ENCODE data around the gene RPS6KA5. TPM values are rescaled to one million over a fixed set of nuclear protein-coding genes. Genes with fewer than 3 reads are reported as not detected.
"Not testable (repeated sequence)": the region's sequence is repeated elsewhere in the genome, so short reads cannot be mapped to it uniquely, and the experiment has no call there.

Gene RPS6KA5
- total and polyA plus RNA-seq, 9 of the 15 experiments (the other 6 are each of a cell fraction or from before 2014, with no cell fraction given) = 0.88 to 7.7 (median 4.7) TPM

DNA sequence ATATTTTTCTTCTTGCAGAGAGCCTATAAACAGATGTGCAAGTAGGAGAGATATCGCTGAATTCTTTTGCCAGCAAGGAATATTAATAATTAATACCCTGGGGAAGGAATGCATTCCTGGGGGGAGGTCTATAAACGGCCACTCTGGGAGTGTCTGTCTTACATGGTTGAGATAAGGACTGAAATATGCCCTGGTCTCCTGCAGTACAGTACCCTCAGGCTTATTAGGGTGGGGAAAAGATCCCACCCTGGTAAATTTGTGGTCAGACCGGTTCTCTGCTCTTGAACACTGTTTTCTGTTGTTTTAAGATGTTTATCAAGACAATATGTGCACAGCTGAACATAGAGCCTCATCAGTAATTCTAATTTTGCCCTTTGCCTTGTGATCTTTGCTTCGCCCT lies 236.9 kb downstream of the RPS6KA5 start:
- H3K79me2 ChIP-seq (ENCODE audit: control insufficient read depth, insufficient read depth, low read length); H3K4me3 ChIP-seq; H3K9ac ChIP-seq (ENCODE audit: insufficient read depth in 1 of 2, low read depth in 2 of 2, low read length in 2 of 2); ATAC-seq; CTCF ChIA-PET (ENCODE audit: low intra/inter-chr PET ratio); H3K9me1 ChIP-seq (ENCODE audit: control insufficient read depth, insufficient read depth, low read length); BruUV-seq (replicated peaks); H3K27ac ChIP-seq (ENCODE audit: extremely low read depth, low read depth, low read length); FAIRE-seq; DNase-seq (ENCODE audit: extremely low read depth in 1 of 4, low spot score in 3 of 4); H3K36me3 ChIP-seq (ENCODE audit: control insufficient read depth, insufficient read depth, low read length); H4K20me1 ChIP-seq (replicated peaks; ENCODE audit: control insufficient read depth, insufficient read depth, low read length); H3K9me3 ChIP-seq (replicated peaks; ENCODE audit: control insufficient read depth, insufficient read depth, low read depth, low read length); H2AFZ ChIP-seq (ENCODE audit: low read depth, low read length); H3K27me3 ChIP-seq (ENCODE audit: control insufficient read depth in 2 of 2, insufficient read depth in 2 of 2, low read length in 2 of 2); H3K4me2 ChIP-seq (ENCODE audit: insufficient read depth, low read length); intact Hi-C loops (cut with micrococcal nuclease): not testable (repeated sequence)
- peak; percentile 90 for TF ChIP-seq TRIM28 (IDR thresholded peaks at IDR 0.05)
- TF ChIP-seq TRIM24 (IDR thresholded peaks at IDR 0.05) = peak in 1 of 2 experiments; percentile 41; a peak in 1 of 4 replicates
- TF ChIP-seq, protein P1, sequence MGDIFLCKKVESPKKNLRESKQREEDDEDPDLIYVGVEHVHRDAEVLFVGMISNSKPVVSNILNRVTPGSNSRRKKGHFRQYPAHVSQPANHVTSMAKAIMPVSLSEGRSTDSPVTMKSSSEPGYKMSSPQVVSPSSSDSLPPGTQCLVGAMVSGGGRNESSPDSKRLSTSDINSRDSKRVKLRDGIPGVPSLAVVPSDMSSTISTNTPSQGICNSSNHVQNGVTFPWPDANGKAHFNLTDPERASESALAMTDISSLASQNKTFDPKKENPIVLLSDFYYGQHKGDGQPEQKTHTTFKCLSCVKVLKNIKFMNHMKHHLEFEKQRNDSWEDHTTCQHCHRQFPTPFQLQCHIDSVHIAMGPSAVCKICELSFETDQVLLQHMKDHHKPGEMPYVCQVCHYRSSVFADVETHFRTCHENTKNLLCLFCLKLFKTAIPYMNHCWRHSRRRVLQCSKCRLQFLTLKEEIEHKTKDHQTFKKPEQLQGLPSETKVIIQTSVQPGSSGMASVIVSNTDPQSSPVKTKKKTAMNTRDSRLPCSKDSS (IDR thresholded peaks at IDR 0.05; ENCODE audit: low read depth, partially characterized antibody) = peak; percentile 77
- peak; percentile 87 for TF ChIP-seq CBX5 (IDR thresholded peaks at IDR 0.05; ENCODE audit: borderline replicate concordance, low read depth)
- POLR2A ChIA-PET = interaction anchor here (0.7 kb wide), 1 partner anchor 26 kb away, joined by 3 read pairs; no protein-coding TSS in a partner anchor
- peaks cover 7 to 10% of the 10 kb centered on the region in 2 experiments for H3K4me1 ChIP-seq (replicated peaks in 1 of 2; ENCODE audit: control insufficient read depth in 2 of 2, insufficient read depth in 2 of 2, low read length in 2 of 2)
- in situ Hi-C loops (cut with MboI) = loop anchor here (5.0 kb wide), 1 partner anchor 66 kb away; no protein-coding TSS in a partner anchor
- 29% methylated on average over 4 of the region's 4 CpGs for WGBS (ENCODE audit: insufficient coverage, low coverage, missing lambda C conversion rate)

DNA sequence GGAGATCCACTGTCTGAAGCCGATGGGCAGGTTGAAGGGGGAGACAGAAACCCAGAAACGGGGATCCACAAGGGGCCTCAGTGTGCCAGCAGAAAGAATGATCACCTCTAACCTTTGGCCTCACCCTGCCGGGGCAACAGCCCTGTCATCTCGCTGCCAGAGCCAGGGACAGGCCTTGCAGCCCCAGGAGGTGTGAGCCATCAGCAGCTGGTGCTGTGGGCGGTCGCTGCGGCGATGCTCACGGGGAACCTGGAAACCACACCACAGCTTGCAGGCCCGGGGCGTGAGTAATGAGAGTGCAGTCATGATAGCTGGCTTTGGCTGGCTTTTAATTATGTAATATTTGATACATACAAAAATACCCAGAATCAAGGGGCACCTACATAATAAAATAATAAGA lies 239.5 kb downstream of the RPS6KA5 start:
- Histone ChIP-seq H3K4me2 (ENCODE audit: insufficient read depth, low read length) (no peak overlapping the region), H3K9ac (ENCODE audit: insufficient read depth in 1 of 2, low read depth in 2 of 2, low read length in 2 of 2) (no peak overlapping the region; a peak in 1 of 4 replicates), H3K79me2 (ENCODE audit: control insufficient read depth, insufficient read depth, low read length) (peaks cover 2% of the 10 kb centered on the region; the same call in 2 of the 3 replicates), H3K9me1 (ENCODE audit: control insufficient read depth, insufficient read depth, low read length) (no peaks in the 10 kb centered on the region), H3K36me3 (ENCODE audit: control insufficient read depth, insufficient read depth, low read length) (no peaks in the 10 kb centered on the region), H3K27ac (ENCODE audit: extremely low read depth, low read depth, low read length) (no peak overlapping the region), H2AFZ (ENCODE audit: low read depth, low read length) (no peak overlapping the region), H3K9me3 (replicated peaks; ENCODE audit: control insufficient read depth, insufficient read depth, low read depth, low read length) (peaks cover 4% of the 10 kb centered on the region; the same call in 1 of the 2 replicates), H3K4me1 (replicated peaks in 1 of 2; ENCODE audit: control insufficient read depth in 2 of 2, insufficient read depth in 2 of 2, low read length in 2 of 2) (peaks cover 0 to 10% of the 10 kb centered on the region in 2 experiments; a peak in 2 of 5 replicates), H3K4me3 (no peak overlapping the region), H4K20me1 (replicated peaks; ENCODE audit: control insufficient read depth, insufficient read depth, low read length) (no peaks in the 10 kb centered on the region), H3K27me3 (ENCODE audit: control insufficient read depth in 2 of 2, insufficient read depth in 2 of 2, low read length in 2 of 2) (no peaks in the 10 kb centered on the region)
- FAIRE-seq (no peak), ATAC-seq (no peak), DNase-seq (ENCODE audit: extremely low read depth in 1 of 4, low spot score in 3 of 4) (no peak)
- in situ Hi-C loops (cut with MboI) = loop anchor here (5.0 kb wide), 1 partner anchor 64 kb away; no protein-coding TSS in a partner anchor
- ChIA-PET POLR2A (no interaction called here), CTCF (ENCODE audit: low intra/inter-chr PET ratio) (no interaction called here)
- no TSS peak for BruUV-seq (replicated peaks)
- intact Hi-C loops (cut with micrococcal nuclease) = no loop called here
- 47% methylated on average over 11 of the region's 11 CpGs for WGBS (ENCODE audit: insufficient coverage, low coverage, missing lambda C conversion rate)
- TF ChIP-seq, protein P2, sequence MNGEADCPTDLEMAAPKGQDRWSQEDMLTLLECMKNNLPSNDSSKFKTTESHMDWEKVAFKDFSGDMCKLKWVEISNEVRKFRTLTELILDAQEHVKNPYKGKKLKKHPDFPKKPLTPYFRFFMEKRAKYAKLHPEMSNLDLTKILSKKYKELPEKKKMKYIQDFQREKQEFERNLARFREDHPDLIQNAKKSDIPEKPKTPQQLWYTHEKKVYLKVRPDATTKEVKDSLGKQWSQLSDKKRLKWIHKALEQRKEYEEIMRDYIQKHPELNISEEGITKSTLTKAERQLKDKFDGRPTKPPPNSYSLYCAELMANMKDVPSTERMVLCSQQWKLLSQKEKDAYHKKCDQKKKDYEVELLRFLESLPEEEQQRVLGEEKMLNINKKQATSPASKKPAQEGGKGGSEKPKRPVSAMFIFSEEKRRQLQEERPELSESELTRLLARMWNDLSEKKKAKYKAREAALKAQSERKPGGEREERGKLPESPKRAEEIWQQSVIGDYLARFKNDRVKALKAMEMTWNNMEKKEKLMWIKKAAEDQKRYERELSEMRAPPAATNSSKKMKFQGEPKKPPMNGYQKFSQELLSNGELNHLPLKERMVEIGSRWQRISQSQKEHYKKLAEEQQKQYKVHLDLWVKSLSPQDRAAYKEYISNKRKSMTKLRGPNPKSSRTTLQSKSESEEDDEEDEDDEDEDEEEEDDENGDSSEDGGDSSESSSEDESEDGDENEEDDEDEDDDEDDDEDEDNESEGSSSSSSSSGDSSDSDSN (IDR thresholded peaks at IDR 0.05; ENCODE audit: borderline replicate concordance in 1 of 2, low read depth in 2 of 2, low read length in 2 of 2) = no peak
- TF ChIP-seq, protein P3, sequence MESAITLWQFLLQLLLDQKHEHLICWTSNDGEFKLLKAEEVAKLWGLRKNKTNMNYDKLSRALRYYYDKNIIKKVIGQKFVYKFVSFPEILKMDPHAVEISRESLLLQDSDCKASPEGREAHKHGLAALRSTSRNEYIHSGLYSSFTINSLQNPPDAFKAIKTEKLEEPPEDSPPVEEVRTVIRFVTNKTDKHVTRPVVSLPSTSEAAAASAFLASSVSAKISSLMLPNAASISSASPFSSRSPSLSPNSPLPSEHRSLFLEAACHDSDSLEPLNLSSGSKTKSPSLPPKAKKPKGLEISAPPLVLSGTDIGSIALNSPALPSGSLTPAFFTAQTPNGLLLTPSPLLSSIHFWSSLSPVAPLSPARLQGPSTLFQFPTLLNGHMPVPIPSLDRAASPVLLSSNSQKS (CRISPR knock-in tag; IDR thresholded peaks at IDR 0.05) = no peak
- TF ChIP-seq BACH1 (tag; IDR thresholded peaks at IDR 0.05) (no peak), SP2 (IDR thresholded peaks at IDR 0.05; ENCODE audit: extremely low read depth, low read depth, low read length, poor library complexity, severe bottlenecking) (no peak), GTF2F1 (IDR thresholded peaks at IDR 0.05; ENCODE audit: low read depth, low read length) (no peak), ZNF77 (CRISPR knock-in tag; IDR thresholded peaks at IDR 0.05) (no peak), SRSF7 (optimal IDR thresholded peaks at IDR 0.05; ENCODE audit: low read depth, low read length) (no peak), MED1 (CRISPR knock-in tag; IDR thresholded peaks at IDR 0.05; ENCODE audit: borderline replicate concordance) (no peak)
